Spleen (tissue), 7 donors: Measurements from ENCODE around the gene CUX1.

Experiments
- CTCF ChIP-seq, 11 experiments: fragments of 200-600 bp in 7 of 11; fragments of 450-650 bp in 4 of 11; sonication (generic) in 4 of 11; IDR thresholded peaks in 8 of 11; conservative IDR thresholded peaks in 3 of 11; 1 replicate in 7 of 11; 2 replicates in 4 of 11; pipeline versions ENCODE4 v1.4.0 to v1.8.0; 2016 to 2021; ENCODE audit warnings: antibody characterized with exemption in 11 of 11, inconsistent platforms in 4 of 11, mild to moderate bottlenecking in 1 of 11
- POLR2A ChIP-seq, 3 donors: fragments of 450-650 bp; IDR thresholded peaks; one replicate each; pipeline ENCODE4 v1.5.1; 2017; ENCODE audit warnings: antibody characterized with exemption in 3 of 3, mild to moderate bottlenecking in 1 of 3
- POLR2AphosphoS5 ChIP-seq, 3 donors: sonication (generic); formaldehyde crosslinking; IDR thresholded peaks; one replicate each; pipeline ENCODE4 v1.5.1; 2017; ENCODE audit warnings: antibody characterized with exemption in 3 of 3
- donor health status: DM: no; HTN: no; CAD: no; lungs with moderate emphysema.
- donor health status: DM: no; HTN: no; CAD: no.
- donor health status: DM: no; HTN: no; CAD: no.

DNA sequence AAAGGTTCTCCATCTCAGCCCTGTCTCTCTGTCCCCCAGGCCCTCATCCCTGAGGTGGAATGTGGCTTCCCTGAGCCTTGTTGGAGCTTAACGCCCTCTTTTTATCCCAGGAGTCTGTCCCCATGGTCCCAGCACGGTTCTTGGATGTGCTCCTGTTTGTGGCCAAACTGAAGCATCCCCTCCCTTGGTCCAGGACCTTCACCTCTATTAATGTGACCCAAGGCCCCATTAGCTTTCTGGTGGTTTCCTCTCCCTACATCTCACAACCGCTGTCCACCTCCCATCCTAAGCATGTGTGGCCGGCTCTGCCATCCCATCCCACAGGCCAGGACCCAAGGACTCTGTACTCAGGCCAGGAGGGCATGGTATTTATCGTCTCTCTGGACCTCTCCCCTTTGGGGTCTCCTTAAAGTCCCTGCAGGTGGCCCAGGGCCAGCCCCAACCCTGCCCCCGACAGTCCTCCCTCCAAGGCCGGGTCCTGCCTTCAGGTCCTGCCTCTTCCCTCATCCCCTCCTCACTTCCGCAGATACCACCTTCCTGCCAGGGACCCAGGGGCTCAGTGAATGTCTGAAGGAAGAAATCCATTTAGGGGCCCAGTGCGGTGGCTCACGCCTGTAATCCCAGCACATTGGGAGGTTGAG lies 453.9 kb downstream of the CUX1 start:
- TF ChIP-seq CTCF (IDR thresholded peaks at IDR 0.05 in 8 of 11, conservative IDR thresholded peaks at IDR 0.05 in 3 of 11): no peak
- TF ChIP-seq POLR2A (IDR thresholded peaks at IDR 0.05): no peak
- no peak for TF ChIP-seq POLR2AphosphoS5 (IDR thresholded peaks at IDR 0.05)
